Stimulated activated CD4-positive, alpha-beta T cell treated with anti-CD3 and anti-CD28 coated beads, Interleukin-1b, Interleukin-23, amount 100 ng/mL, for 4 hours (primary cell): Measurements from ENCODE around the gene SCN4B.
"Not testable (repeated sequence)": the region's sequence is repeated elsewhere in the genome, so short reads cannot be mapped to it uniquely, and the experiment has no call there.

ENCODE experiments used
- DNase-seq, 2 donors: peaks; one replicate each; pipeline ENCODE4 v3.0.0-alpha.2; 2020; ENCODE audit warnings: low read depth in 2 of 2

The SCN4B gene, protein sequence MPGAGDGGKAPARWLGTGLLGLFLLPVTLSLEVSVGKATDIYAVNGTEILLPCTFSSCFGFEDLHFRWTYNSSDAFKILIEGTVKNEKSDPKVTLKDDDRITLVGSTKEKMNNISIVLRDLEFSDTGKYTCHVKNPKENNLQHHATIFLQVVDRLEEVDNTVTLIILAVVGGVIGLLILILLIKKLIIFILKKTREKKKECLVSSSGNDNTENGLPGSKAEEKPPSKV

DNA sequence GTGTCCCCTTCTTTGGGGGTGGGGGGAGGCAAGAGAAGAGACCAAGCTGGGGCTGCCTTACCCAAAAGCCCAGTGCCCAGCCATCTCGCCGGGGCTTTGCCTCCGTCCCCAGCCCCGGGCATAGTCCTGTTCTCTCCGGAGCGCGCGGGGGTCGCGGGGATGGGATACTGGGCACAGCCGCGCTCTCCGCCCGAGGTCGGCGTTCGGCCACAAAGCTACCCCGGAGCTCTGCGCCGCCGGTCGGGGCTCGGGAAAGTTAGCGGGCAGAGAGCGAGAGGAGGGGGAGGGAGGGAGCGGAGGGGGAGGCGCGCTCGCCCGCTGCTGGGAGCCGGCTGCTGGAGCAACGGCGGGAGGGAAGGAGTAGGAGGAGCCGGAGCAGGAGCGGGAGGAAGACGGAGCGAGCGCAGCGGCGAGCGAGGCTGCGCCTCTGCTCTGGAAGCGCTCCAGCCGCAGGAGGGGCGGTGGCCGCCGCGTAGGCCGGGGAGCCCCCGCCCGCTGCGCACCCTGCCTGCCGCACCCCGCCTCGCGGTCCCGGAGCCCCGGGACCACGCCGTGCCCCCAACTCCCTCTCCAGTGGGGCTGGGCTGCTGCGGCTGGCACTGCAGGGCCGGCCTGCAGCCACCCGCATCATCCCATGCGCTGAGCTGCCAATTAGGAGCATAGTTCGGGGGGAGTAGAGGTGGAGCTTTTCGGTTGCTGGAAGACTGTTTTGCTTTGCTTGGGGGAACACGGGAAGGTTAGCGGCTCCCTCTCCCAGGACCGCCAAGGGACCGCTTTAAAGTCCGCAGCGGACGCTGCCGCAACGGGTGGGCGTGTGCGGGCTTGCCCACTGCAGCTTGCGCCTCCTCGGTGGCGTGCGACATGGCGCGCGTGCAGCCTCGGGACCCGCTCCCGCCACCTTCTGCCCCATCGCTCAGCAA, at the start of gene SCN4B:
SCN4B (minus strand) TSS at position 272 of the 920 bp plus-strand sequence; CDS start at position 122, 150 bp downstream.
- DNase-seq = peak in 1 of 2 donors; percentile 6

DNA sequence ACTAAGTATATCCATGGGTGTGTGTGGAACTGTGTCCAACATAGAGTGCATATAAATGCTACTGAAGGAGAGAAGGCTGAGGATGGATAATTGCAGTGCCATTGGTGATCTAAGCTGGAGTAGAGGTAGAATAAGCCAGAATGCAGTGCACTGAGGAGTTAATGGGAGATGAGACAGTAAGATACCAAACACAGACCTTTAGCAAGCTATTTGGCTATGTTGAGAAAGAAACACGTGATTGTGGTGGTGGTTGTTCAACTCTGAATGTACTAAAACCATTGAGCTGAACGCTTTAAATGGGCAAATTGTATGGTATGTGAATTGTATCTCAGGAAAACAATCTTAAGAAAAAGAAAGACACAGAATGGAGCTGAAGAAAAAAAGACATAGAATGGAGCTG, 49.3 kb upstream of the SCN4B start:
- no peak for DNase-seq

DNA sequence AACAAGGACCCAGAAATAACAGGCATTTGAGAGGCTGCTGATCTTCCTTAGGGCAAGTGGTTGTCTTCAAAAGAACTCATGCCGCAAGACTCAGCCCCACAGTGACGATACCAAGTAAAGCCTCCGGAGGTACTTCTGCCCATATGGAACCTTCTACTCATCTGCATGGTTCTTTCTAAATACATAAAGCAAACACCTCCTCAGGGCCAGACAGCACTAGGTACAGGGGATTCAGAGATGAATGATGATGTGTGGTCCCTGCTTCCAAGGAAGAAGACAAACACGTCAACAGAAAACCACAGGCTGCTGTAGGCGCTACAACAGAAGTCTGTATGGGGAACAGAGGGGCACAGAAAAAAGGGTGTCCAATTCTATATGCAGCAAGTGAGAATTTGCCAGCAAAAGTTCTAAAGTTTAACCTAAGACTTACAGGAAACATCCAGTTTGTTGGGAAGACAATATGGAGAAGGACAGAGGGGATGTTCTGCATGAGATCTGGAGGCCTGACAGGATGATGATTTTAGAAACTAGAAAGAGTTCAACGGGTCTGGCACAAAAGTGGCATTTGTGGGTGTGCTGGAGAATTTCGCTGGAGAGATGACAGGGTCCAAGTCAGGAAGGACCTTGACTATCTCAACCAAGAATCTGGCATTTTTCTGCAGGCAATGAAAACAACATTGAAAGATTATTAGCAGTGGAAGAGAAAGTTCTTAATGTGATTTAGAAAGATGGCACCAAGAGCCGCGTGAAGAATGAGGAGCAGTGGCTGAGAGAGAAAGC, 48.5 kb upstream of the SCN4B start:
- DNase-seq = peak in 1 of 2 donors; percentile 32

DNA sequence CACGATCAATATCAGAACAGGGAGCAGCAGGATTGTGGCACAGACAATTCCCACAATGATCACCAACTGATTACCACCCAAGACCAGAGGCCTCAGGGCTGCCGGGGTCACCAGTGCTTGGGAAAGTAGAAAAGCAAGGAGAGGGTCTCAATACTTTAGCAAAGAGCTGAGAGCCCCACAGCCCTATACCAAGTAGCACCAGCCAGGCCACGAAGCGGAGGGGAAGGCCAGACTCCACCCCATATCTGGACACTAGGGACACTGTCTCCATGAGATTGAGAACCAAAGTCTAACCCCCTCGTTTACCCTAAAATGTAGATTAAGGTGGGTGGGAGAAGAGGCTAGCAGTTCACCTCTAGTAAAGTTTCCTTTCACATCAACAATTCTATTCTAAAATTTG, 47.9 kb upstream of the SCN4B start:
- no peak for DNase-seq

DNA sequence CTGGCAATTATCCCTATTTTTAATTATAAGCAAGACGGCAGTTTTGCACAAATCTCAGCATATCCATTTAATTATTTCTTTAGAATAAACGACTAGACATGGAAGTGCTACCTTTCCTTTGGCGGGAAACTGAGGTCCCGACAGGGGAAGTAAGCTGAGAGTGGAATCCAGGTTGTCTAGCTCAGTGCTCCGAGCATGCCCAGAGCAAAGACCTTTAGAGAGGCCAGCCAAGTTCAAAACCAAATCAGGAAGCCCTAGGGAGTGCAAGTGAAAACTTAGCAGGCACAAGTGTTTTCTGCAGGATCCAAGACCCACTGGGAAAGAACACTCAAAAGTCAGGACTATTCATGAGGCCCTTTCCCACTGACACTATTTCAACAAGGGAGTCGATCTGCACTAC, 46.5 kb upstream of the SCN4B start:
- no peak for DNase-seq

DNA sequence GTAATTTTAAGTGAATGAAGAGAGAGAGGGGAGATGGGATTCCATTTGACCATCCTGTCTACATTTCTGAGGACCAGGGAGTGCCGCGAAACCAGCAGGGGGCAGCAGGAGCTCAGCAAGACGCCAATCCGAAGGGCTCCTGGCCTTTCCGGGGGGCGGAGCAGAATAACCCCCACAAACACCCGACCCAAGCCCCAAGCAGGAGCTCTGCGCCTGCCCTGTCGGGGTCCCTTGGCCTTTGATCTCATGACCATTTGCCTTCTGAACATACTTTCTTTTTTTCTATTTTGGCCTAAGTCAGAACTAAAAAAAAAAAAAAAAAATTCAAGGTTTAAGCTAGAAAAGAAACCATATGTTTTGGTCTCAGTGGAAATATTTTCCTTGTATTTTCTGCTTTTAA, 45.7 kb upstream of the SCN4B start:
- DNase-seq = peak; percentile 79 to 87

DNA sequence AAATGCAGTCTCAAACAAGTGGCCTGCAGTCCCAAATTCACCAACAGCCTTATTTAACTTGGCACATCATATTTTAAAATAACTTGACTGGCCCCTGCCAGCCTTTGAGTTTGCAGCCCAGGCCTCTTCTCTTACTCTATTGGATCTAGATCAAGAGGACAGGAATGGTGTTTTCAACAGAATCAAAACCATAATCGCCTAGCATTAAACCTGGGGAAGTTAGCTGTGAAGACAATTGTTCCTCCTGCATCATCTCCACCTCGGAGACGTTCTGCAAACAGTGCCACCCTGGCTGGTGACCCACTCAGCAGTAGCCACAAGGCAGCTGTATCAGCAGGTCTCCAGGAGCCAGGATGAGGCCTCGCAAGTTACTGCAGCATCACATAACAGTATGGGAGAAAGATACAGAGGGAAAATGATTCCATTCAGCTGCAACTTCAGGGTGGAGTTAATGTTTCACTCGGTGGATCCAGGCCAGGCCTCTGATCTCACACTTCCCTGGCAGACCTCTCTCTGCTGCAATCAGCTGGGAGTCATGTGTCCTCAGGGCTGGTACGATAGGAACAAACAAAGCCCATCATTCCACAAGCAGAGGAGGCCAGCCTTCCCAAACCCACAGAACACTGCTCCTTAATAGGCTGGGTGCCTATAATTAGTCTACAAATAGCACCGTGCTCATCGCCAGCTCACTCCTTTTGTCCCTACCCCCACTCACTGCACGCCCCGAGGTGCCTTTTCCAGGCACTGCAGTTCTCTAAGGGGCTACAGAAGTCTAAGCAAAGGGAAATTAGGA, 42.4 kb upstream of the SCN4B start:
- no peak for DNase-seq

DNA sequence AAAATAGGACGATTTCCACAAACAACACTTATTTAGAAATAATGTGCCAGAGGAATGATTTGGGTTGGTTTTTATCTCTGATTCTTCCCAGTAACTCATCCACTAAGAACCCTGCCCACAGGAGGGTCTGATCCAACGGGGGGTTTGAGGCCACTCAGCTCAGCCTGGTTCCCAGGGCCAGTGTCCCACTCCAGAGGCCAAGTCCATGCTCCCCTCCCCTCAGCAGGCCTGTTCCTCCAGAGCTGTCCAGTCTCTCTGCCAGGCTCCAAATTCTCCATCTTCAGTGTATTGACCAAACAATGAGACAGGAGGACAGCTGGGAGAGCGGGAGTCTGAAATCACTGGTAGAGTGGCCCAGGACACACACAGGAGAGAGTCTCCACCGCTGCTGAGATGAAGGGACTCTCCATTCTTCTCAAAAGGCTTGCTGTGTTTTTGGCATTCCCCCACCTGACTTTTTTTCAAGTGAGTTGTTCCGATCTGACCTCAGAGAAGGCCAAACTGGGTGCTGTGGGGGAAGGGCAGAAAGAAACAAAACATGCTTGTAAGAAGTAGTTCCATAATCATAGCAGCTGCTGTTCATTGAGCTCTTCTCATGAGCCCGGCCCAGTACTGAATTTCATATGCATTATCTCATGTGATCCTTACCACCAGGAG, 41.4 kb upstream of the SCN4B start:
- no peak for DNase-seq

DNA sequence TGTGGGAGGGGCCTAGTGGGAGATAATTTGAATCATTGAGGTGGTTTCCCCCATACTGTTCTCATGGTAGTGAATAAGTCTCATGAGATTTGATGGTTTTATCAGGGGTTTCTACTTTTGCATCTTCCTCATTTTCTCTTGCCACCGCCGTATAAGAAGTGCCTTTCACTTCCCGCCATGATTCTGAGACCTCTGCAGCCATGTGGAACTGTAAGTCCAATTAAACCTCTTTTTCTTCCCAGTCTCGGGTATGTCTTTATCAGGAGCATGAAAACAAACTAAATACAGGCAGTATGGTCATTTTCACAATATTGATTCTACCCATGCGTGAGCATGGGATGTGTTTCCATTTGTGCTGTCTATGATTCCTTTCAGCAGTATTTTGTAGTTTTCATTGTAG, 40.2 kb upstream of the SCN4B start:
- not testable (repeated sequence) for DNase-seq

DNA sequence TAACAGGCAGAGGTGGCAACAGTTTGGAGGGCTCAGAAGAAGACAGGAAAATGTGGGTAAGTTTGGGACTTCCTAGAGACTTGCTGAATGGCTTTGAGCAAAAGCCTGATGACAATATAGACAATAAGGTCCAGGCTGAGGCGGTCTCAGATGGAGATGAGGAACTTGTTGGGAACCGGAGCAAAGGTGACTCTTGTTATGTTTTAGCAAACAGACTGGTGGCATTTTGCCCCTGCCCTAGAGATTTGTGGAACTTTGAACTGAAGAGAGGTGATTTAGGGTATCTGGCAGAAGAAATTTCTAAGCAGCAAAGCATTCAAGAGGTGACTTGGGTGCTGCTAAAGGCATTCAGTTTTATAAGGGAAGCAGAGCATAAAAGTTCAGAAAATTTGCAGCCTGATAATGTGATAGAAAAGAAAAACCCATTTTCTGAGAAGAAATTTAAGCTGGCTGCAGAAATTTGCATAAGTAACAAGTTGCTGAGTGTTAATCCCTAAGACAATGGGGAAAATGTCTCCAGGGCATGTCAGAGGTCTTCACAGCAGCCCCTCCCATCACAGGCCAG, 38.4 kb upstream of the SCN4B start:
- not testable (repeated sequence) for DNase-seq

DNA sequence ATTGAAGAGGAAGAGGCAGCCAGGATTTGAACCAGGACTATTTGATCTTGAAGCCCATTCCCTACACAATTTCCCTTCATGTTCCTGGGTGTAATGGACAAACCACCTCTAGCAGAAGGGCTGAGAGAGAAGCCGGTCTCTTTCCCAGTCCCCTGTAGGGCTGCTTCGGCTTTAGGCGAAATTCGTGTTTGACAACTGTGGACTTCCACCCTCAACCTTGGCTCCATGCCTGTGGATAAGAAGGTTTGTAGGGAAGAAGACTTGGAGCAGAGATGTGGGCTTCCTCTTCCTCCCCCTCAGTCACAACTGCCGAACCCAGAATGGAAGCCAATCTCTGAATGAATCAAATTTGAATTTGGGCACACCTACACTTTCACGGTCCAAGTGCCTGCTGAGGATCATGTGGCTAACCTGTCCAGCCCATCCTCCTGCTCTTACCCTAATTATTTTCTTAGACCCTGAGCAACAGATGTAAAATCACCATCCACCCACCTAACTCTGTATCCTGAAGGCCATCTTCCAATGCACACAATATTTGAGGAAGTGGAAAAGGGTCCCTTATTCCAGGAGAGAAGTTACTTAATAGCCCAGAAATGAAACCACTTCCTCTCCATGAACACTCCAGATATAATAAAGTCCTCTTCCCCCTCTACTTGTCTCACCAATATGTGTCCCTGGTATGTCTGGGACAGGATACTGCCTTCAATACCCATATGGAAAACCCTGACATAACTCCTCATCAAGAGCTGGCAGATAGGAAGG, 33.9 kb upstream of the SCN4B start:
- no peak for DNase-seq

DNA sequence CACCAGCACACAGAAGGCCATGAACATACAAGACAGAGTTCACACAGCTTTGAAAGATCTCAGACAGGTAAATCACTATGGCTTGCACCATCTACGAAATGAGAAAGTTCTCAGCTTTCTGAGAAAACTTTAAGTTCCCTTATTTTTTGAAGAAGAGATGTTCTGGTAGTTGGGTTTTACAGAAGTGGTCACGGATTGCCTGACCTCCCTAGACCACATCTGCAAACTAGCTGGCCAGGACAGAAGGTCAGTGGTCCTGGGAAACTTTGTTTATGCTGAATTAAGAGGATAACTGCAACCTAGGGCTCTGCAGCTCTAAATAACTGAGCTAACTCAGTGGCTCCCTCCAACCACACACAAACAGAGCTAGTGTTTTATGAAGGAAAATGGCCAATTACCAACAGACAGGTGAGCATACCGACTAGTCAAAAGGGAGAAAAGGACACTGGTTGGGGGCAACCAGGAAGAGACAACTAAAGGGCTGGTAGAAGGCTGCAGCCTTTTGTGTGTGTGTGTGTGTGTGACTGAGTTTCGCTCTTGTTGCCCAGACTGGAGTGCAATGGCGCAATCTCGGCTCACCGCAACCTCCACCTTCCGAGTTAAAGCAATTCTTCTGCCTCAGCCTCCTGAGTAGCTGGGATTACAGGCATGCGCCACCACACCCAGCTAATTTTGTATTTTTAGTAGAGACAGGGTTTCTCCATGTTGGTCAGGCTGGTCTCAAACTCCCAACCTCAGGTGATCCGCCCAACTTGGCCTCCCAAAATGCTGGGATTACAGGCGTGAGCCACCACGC, 32.4 kb upstream of the SCN4B start:
- DNase-seq = no peak

DNA sequence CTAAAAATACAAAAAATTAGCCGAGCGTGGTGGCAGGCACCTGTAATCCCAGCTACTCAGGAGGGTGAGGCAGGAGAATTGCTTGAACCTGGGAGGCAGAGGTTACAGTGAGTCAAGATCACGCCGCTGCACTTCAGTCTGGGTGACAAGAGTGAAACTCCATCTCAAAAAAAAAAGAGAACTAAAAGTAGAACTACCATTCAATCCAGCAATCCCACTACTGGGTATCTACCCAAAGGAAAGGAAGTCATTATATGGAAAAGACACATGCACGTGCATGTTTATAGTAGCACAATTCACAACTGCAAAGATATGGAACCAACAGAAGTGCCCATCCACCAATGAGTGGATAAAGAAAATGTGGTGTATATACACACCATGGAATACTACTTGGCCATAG, 31.1 kb upstream of the SCN4B start:
- not testable (repeated sequence) for DNase-seq

DNA sequence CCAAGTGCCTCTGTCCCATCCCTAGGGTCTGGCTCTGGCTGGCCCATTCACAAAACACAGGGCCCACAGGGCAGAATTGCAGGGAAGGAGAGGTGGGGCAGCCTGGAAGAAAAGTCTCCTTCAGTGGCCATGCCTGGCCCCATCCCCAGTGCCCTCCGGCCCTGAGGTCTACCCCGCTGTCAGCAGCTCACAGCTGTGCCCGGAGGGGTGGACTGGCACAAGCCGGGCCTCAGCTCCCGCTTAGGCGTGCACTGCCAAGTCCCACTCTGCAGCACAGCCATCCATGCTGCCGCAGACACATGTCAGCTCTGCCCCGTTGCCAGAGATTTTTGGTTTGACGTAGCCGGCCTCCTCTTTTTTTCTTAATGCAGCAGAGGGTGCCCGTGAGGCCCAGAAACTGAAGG, 27.7 kb upstream of the SCN4B start:
- DNase-seq = peak in 1 of 2 donors; percentile 7

DNA sequence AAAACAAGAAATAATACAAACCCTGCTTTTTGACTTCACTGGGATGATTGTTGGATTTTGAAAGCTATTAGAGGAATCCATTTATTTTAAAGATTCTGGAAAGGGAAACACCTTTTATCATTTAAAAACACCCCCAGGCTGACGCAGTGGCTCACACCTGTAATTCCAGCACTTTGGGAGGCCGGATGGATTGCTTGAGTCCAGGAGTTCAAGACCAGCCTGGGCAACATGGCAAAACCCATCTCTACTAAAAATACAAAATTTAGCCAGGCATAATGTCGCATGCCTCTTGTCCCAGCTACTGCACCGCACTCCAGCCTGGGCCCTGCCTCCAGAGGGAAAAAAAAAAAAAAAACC, 24.1 kb upstream of the SCN4B start:
- no peak for DNase-seq

DNA sequence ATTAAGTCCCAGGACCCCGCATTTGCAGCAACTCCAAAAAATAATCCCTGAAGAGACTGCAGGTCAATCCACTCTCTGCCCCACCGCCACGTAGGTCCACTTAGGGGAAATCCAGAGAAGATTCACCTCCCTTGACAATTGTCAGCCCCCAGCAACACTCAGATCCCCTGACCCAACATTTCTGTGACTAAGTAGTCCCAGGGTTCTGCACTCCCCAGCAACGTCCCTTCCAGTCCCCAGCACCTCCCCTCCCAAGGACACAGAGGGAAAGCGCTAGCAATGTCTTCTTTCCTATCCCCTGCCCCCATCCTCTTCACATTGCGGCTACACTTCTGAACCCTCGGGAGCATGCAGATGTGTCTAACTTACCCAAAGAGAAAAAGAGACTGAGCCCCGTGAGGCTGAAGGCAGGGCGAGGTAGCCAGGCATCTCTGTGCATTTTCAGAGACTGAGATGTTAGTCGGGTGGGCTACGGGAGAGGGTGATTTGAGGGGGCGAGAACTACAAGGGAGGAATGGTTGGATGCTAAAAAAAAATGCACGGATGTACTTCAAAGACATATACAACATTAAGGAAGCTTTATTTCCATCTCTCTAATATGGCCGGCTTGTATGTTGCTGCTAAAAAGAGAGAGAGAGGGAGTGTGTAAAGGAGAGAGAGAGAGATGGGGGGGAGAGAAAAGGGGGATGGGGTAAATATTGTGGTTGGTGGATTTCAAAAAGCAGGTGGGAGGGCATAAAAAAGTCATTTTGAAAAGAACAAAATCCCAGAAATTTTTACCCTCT, 23.6 kb upstream of the SCN4B start, which contains the start of gene SCN2B:
SCN2B (minus strand) TSS at position 647 of the 785 bp plus-strand sequence; CDS start at position 439, 208 bp downstream.
- DNase-seq = no peak

DNA sequence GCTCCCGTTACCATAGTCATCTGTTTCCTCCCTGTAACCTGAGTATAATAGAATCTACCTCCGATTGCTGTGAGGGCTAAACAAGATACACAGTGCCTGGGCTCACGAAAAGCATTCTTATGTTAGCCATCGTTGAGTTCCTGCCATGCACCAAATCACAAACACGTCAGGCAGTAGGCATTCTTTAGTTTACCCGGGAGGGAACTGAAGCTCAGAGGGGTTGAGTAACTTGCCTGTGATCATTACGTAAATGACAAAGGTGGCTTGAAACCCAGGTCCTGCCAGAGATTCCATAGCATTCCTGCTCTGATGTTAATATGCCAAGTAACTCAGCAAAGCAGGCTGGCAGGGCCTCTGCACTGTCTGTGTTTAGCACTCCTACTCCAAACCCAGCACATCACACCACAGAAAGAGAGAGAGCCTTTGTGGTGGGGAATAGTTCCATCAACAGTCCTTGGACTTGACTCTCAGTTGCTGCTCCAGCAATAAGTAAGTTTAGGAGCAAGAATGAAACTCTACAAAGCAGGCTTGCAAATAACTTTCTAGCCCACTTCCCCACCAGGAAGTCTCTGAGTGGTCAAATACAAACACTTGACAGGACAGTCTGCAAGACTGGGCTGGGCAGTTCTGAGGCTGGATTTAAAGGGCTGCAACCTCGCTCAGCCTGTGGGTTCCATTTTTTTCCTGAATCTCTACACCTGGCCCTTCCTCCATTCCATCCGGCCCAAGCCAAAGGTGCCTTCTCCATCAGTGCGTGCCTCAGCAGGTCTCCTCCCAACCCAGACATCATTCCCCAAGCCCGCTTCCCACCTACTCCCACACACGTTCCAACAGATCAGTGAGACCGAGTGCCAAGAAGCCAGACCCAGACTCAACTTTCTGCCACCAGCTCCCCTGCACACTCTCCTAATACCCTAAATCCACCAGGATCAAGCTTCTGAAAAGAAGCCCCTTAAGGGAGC, 22.7 kb upstream of the SCN4B start:
- DNase-seq = no peak
